Measurements from ENCODE around the gene FHOD3. TPM values are rescaled to one million over a fixed set of nuclear protein-coding genes. Genes with fewer than 3 reads are reported as not detected.

FHOD3 gene
- total and polyA plus RNA-seq, 9 of the 15 experiments (the other 6 are each of a cell fraction or from before 2014, with no cell fraction given) = 0.11 TPM; not detected in 8

- TF ChIP-seq EHMT2 (IDR thresholded peaks at IDR 0.05) = peak; percentile 63; the same call in 1 of the 2 replicates
- no peak for TF ChIP-seq ZC3H8 (IDR thresholded peaks at IDR 0.05)
- TF ChIP-seq NFIC (IDR thresholded peaks at IDR 0.05) = peak; percentile 46
- TF ChIP-seq KLF1 (tag; IDR thresholded peaks at IDR 0.05) = no peak
- peak; percentile 40 for TF ChIP-seq EP300 (IDR thresholded peaks at IDR 0.05; ENCODE audit: low read length)
- TF ChIP-seq DNMT1 (IDR thresholded peaks at IDR 0.05) = no peak
- peak; percentile 56 for TF ChIP-seq MTA2 (IDR thresholded peaks at IDR 0.05; ENCODE audit: low read depth)
- TF ChIP-seq MBD2 (IDR thresholded peaks at IDR 0.05; ENCODE audit: borderline replicate concordance, low read depth) = 0 out of 2 replicates have a peak, but pooled peaks have one; percentile 23
- TF ChIP-seq PML (IDR thresholded peaks at IDR 0.05; ENCODE audit: low read length) = peak; percentile 69
- no peak for TF ChIP-seq CEBPG (CRISPR knock-in tag; IDR thresholded peaks at IDR 0.05)
- peak in 1 of 2 experiments; percentile 77; a peak in 2 of 4 replicates for TF ChIP-seq CEBPG (tag; conservative IDR thresholded peaks at IDR 0.05 in 1 of 2, IDR thresholded peaks at IDR 0.05 in 1 of 2)
Measured at GRCh38 chr18:36424741-36425142, 127.2 kb downstream of the FHOD3 start (continued).

- Histone ChIP-seq H3K27ac (ENCODE audit: extremely low read depth, low read depth, low read length) (no peak overlapping the region), H2AFZ (ENCODE audit: low read depth, low read length) (no peak overlapping the region), H3K9me1 (ENCODE audit: control insufficient read depth, insufficient read depth, low read length) (no peaks in the 10 kb centered on the region), H3K4me1 (replicated peaks in 1 of 2; ENCODE audit: control insufficient read depth in 2 of 2, insufficient read depth in 2 of 2, low read length in 2 of 2) (no peaks in the 10 kb centered on the region; a peak in 1 of 5 replicates), H3K27me3 (ENCODE audit: control insufficient read depth in 2 of 2, insufficient read depth in 2 of 2, low read length in 2 of 2) (peaks cover 2 to 8% of the 10 kb centered on the region in 2 experiments; a peak in 4 of 5 replicates), H3K4me2 (ENCODE audit: insufficient read depth, low read length) (no peak overlapping the region), H3K36me3 (ENCODE audit: control insufficient read depth, insufficient read depth, low read length) (no peaks in the 10 kb centered on the region), H3K9ac (ENCODE audit: insufficient read depth in 1 of 2, low read depth in 2 of 2, low read length in 2 of 2) (no peak overlapping the region), H4K20me1 (replicated peaks; ENCODE audit: control insufficient read depth, insufficient read depth, low read length) (no peaks in the 10 kb centered on the region), H3K79me2 (ENCODE audit: control insufficient read depth, insufficient read depth, low read length) (no peaks in the 10 kb centered on the region), H3K9me3 (replicated peaks; ENCODE audit: control insufficient read depth, insufficient read depth, low read depth, low read length) (no peaks in the 10 kb centered on the region), H3K4me3 (no peak overlapping the region)
- no peak for TF ChIP-seq FOS (IDR thresholded peaks at IDR 0.05; ENCODE audit: extremely low read depth, insufficient read length)
- TF ChIP-seq KDM5B (IDR thresholded peaks at IDR 0.05; ENCODE audit: insufficient replicate concordance, low read depth, low read length) = no peak
- TF ChIP-seq GMEB1 (CRISPR knock-in tag; IDR thresholded peaks at IDR 0.05) = no peak
- no peak for TF ChIP-seq PURB (CRISPR knock-in tag; IDR thresholded peaks at IDR 0.05; ENCODE audit: low read depth)
- no peak for TF ChIP-seq ZEB2 (IDR thresholded peaks at IDR 0.05)
- no peak for TF ChIP-seq SIX5 (IDR thresholded peaks at IDR 0.05; ENCODE audit: borderline replicate concordance in 1 of 2, insufficient read depth in 1 of 2, low read depth in 1 of 2, low read length in 2 of 2)
- no peak for TF ChIP-seq COPS2 (conservative IDR thresholded peaks at IDR 0.05)
- TF ChIP-seq U2AF2 (optimal IDR thresholded peaks at IDR 0.05; ENCODE audit: low read depth, low read length) = no peak
- DNase-seq (ENCODE audit: extremely low read depth in 1 of 4, low spot score in 3 of 4) = no peak
- FAIRE-seq = no peak
- POLR2A ChIA-PET = interaction anchor here (1.0 kb wide), 1 partner anchor 27 kb away, joined by 3 read pairs; no protein-coding TSS in a partner anchor
- ATAC-seq = no peak
- in situ Hi-C loops (cut with MboI) = no loop called here
- BruUV-seq (replicated peaks) = no TSS peak
- WGBS (ENCODE audit: insufficient coverage, low coverage, missing lambda C conversion rate) = 2% methylated on average over 3 of the region's 3 CpGs
- intact Hi-C loops (cut with micrococcal nuclease) = no loop called here
- CTCF ChIA-PET (ENCODE audit: low intra/inter-chr PET ratio) = no interaction called here
Measured at GRCh38 chr18:36427369-36427768, 129.9 kb downstream of the FHOD3 start.

Data from K562 (cell line).